Lower leg skin (tissue), 4 donors: ENCODE data around the gene HEPN1. TPM values are rescaled to one million over a fixed set of nuclear protein-coding genes. Genes with fewer than 3 reads are reported as not detected.

Experiments
- DNase-seq, 2 donors: peaks; one replicate each; pipeline ENCODE4 v3.0.0-alpha.2; 2019; ENCODE audit warnings: low spot score in 2 of 2
- H3K4me3 ChIP-seq: fragments of 200-600 bp; sonication (generic); 2 replicates; pipeline ENCODE4 v1.5.1; 2017; ENCODE audit warnings: mild to moderate bottlenecking, low read depth; ENCODE audit not compliant: poor library complexity, severe bottlenecking
- CTCF ChIP-seq, 3 donors: fragments of 450-650 bp; IDR thresholded peaks; one replicate each; pipeline ENCODE4 v1.5.1; 2016; ENCODE audit warnings: antibody characterized with exemption in 3 of 3, mild to moderate bottlenecking in 3 of 3, moderate library complexity in 2 of 3
- POLR2A ChIP-seq, 2 donors: fragments of 450-650 bp; IDR thresholded peaks; one replicate each; pipeline ENCODE4 v1.6.1; 2016 to 2017; ENCODE audit warnings: antibody characterized with exemption in 2 of 2, mild to moderate bottlenecking in 1 of 2, moderate library complexity in 1 of 2
- WGBS, 2 donors: methylation state at CpG; one replicate each; pipeline ENCODE4 v1.1.5; 2018; 5-methylcytosine and 5-hydroxymethylcytosine counted together
- intact Hi-C: fragments of 100-400 bp; cut with DNase I; formaldehyde crosslinking; loops from one replicate; pipeline ENCODE4 v1.15.0; 2023; ENCODE audit warnings: low total_unique reads
- total RNA-seq, 4 donors: library from RNA; depleted of rRNA; stranded (reverse); fragments of >200 nt; gene quantifications; one replicate each; pipeline ENCODE4 v1.1.0, GENCODE V29; 2016

Gene HEPN1
- total RNA-seq, 4 donors from 2014 or later: not detected

DNA sequence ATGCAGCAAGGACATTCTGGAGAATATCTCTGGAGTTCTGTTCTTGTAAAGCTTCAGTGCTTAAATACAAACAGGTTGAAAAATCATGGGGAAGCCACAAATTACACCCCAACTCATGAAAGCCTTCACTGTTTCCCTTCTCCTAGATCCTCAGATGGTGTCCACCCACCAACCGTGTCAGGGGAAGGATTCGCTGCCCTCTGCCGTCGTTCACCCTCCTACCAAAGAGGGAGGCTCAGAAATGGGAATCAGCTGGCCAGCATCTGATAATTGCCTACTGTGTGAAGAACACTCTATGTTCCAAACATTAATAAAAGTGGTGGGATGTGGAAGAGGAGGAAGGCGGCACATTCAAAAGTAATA is 24.2 kb downstream of the HEPN1 start:
- 60 to 79% methylated on average over 5 of the region's 5 CpGs for WGBS, 2 donors
- TF ChIP-seq POLR2A (IDR thresholded peaks at IDR 0.05) (no peak), CTCF (IDR thresholded peaks at IDR 0.05) (no peak)
- intact Hi-C loops: loop anchor here (5.0 kb wide), 1 partner anchor 1589 kb away; no protein-coding TSS in a partner anchor
- DNase-seq: no peak
- no peak overlapping the region for H3K4me3 ChIP-seq

DNA sequence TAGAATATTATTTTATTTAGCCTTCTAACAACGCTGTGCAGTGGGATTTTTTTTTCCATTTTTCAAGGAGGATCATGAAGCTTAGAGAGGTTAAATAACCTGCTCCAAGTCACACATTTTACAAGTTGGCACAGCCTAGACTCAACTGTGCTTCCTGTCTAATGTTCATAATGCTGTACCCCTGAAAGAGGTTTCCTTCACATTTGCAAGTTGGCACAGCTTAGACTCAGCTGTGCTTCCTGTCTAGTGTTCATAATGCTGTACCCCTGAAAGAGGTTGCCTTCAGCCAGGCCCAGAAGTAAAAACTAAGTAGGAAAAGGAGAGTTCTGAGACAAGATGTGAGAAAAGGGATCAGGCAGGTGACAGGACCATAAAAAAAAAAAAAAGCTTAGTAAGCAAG is 24.7 kb downstream of the HEPN1 start:
- no peak overlapping the region for H3K4me3 ChIP-seq
- TF ChIP-seq POLR2A (IDR thresholded peaks at IDR 0.05) (no peak), CTCF (IDR thresholded peaks at IDR 0.05) (no peak)
- 33 to 78% methylated on average over 1 of the region's 1 CpG for WGBS, 2 donors
- intact Hi-C loops: loop anchor here (5.0 kb wide), 1 partner anchor 1589 kb away; no protein-coding TSS in a partner anchor
- no peak for DNase-seq

GRCh38 chr11:124944565-124944964 is 25.5 kb downstream of the HEPN1 start:
- H3K4me3 ChIP-seq: no peak overlapping the region
- DNase-seq: no peak
- intact Hi-C loops: loop anchor here (5.0 kb wide), 1 partner anchor 1588 kb away; no protein-coding TSS in a partner anchor
- 60 to 78% methylated on average over 3 of the region's 3 CpGs for WGBS, 2 donors
- no peak for TF ChIP-seq CTCF (IDR thresholded peaks at IDR 0.05)
- TF ChIP-seq POLR2A (IDR thresholded peaks at IDR 0.05): no peak

- no peak for TF ChIP-seq CTCF (IDR thresholded peaks at IDR 0.05)
- TF ChIP-seq POLR2A (IDR thresholded peaks at IDR 0.05): no peak
- no peak for DNase-seq
- no peak overlapping the region for H3K4me3 ChIP-seq
- whole genome bisulfite sequencing, 2 donors: 78 to 92% methylated on average over 6 of the region's 6 CpGs
- intact Hi-C loops: no loop called here
Observed at GRCh38 chr11:124945826-124946225, 26.8 kb downstream of the HEPN1 start.

- TF ChIP-seq CTCF (IDR thresholded peaks at IDR 0.05) (no peak), POLR2A (IDR thresholded peaks at IDR 0.05) (no peak)
- 33 to 34% methylated on average over 2 of the region's 2 CpGs for WGBS, 2 donors
- intact Hi-C loops: no loop called here
- H3K4me3 ChIP-seq: no peak overlapping the region
- no peak for DNase-seq
Observed at GRCh38 chr11:124946735-124947141, 27.7 kb downstream of the HEPN1 start.

GRCh38 chr11:124950601-124951330 is 31.7 kb downstream of the HEPN1 start:
- no peak for TF ChIP-seq CTCF (IDR thresholded peaks at IDR 0.05)
- no peak for TF ChIP-seq POLR2A (IDR thresholded peaks at IDR 0.05)
- no peak for DNase-seq
- H3K4me3 ChIP-seq: no peak overlapping the region
- intact Hi-C loops: loop anchor here (5.0 to 10.0 kb wide), 2 partner anchors 194 to 397 kb away; no protein-coding TSS in a partner anchor
